T47D (cell line): ENCODE results near the gene IL4R.
A peak's percentile ranks its signal among the peaks of the same experiment; 100 is the strongest.
"Not testable (repeated sequence)": the region's sequence is repeated elsewhere in the genome, so short reads cannot be mapped to it uniquely, and the experiment has no call there.

Experiments used
- DNase-seq, 2 experiments: peaks; one replicate each; pipeline versions ENCODE4 v3.0.0 to v3.0.0-alpha.2; 2011 to 2012; ENCODE audit warnings: low read depth in 1 of 2, low spot score in 1 of 2
- JUND ChIP-seq: IDR thresholded peaks from 2 replicates; pipeline ENCODE4 v1.6.1; 2012; ENCODE audit warnings: low read depth
- in situ Hi-C: cut with HindIII; loops from 2 replicates; pipeline ENCODE4 v1.10.0; 2016; ENCODE audit warnings: low sequenced_read_pairs, low pct_unique_long_range_greater_than_20kb

Gene IL4R

GRCh38 chr16:27313422-27314160 is at the start of gene IL4R:
Gene IL4R (plus strand): TSS chr16:27313974. CDS start chr16:27340204, 26,230 bp downstream.
- in situ Hi-C loops: no loop called here
- peak; percentile 67 to 71 for DNase-seq
- TF ChIP-seq JUND: no peak

GRCh38 chr16:27264151-27264550 is 49.6 kb upstream of the IL4R start:
- DNase-seq: peak in 1 of 2 experiments; percentile 70
- TF ChIP-seq JUND: peak; percentile 49
- in situ Hi-C loops: no loop called here

GRCh38 chr16:27265982-27266381 is 47.8 kb upstream of the IL4R start:
- in situ Hi-C loops: no loop called here
- no peak for DNase-seq
- no peak for TF ChIP-seq JUND

DNA sequence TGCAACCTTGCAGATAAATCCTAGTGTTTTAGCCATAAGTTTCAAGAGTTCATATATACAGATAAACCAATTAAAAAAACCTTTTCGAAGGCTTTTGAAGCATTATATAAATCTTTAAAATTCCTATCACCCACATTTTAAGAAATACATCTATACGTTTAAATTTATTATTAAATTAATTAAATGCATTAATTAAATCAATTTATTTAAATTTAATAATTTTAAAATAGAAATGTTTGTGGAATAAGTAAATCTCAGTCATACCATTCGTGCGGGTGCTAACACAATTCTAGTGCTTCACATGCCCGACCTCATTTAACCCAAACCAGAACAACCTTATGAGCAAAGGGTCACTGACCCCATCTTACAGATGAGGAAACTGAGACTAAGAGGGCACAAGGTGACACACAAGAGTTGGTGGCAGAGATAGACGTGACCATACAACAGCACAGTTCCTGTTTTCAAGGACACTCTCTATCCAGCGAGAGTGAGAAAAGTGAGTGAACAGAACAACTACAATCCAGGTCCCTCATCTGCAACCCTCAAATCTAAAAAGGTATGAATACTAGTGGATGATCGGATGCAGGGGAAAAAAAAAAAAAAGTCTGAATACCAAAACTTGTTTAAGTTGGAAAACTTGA is 46.6 kb upstream of the IL4R start:
- no peak for DNase-seq
- TF ChIP-seq JUND: no peak

DNA sequence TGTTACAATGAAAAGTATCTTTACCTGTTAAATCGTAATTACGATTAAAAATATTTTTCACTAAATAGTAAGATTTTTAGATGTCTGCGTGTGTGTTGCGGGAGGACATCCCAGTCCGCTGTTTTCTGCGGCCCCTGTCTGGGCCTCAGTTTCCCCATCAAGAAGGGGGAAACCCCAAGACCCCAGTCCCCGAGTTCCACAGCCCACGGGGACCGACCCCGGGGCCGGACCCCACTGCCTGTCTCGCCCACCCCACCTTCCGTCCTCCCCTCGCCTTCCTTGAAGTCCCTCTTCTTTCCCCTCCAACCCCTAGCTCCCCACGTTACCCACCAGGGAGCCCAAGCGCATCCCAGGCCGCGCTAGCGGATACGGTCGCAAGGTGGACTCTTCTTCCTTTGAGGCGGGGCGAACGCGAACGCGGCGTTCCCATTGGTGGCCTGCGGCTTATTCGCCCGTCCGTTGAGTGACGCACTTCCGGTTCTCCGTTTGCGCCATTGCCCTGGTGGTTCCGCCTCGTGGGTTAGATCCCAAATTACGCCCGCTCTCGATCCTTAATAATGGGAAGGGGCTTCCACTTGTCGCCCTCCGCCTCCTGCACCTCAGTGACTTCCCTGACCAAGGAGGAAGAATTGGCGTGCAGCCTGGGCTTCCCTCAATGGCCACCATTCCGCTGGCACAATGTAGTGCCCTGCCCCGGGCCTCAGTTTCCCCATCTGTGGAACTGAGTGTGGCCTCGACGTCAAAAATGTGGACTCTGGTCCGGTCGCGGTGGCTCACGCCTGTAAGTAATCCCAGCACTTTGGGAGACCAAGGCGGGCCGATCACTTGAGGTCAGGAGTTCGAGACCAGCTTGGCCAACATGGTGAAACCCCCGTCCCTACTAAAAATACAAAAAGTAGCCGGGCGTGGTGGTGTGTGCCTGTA is 45.1 kb upstream of the IL4R start, which contains the start of gene NSMCE1:
NSMCE1 (minus strand) TSS at position 397 of the 924 bp plus-strand sequence. CDS start 11,202 bp downstream, outside the sequence.
- DNase-seq: peak; percentile 84 to 97
- in situ Hi-C loops: no loop called here
- no peak for TF ChIP-seq JUND

More for the DNA sequence above, 46.6 kb upstream of the IL4R start:
- in situ Hi-C loops: no loop called here

DNA sequence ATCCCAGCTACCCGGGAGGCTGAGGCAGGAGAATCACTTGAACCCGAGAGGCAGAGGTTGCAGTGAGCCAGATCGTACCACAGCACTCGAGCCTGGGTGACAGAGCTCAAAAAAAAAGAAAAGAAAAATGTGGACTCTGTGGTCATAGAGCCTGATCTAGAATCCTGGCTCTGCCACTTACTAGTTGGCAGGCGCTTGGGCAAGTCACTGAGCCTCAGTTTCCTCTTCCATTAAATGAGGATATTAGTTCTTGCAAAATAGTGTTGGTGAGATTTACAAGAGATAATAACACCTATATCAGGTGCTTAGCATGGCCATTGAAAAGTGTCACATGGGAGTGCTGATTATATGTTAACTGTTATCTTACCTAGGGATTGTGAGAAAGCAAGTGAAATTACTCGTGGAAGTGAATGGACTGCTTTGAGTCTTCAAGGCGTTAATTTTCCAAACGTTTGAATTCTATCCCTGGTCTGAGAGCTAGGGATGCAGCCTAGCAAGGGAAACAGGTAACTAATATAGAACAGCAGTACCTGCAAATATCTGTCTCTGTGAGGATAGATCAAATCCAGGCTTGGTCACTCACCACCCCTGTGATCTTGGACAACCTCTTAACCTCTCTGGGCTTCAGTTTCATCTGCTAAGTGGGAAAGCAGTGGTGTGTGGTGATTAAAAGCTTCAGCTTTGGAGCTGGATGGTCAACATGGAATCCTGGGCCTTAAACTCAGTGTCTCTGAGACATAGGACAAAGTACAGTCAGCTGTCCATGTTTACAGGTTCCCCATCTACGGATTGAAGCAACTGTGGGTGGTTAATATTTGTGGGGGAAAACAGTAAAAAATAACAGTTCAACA is 44.2 kb upstream of the IL4R start:
- no peak for TF ChIP-seq JUND
- no peak for DNase-seq
- in situ Hi-C loops: no loop called here

DNA sequence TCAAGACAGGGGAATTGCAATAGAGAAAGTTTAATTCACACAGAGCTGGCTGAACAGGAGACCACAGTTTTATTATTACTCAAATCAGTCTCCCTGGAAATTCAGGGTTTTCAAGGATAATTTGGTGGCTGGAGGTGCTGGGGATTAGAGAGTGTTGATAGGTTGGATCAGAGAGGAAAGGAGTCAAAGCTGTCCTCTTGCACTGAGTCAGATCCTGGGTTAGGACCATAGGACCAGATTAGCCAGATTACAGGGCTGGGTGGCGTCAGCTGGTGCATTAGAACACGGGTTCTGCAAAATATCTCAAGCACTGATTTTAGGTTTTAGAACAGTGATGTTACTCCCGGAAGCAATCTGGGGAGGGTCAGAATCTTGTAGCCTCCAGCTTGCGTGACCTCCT is 43.4 kb upstream of the IL4R start:
- DNase-seq: no peak
- no peak for TF ChIP-seq JUND
- in situ Hi-C loops: no loop called here

GRCh38 chr16:27272076-27272475 is 41.7 kb upstream of the IL4R start:
- in situ Hi-C loops: no loop called here
- TF ChIP-seq JUND: no peak
- no peak for DNase-seq

- in situ Hi-C loops, DNase-seq: not testable (repeated sequence)
Observed at GRCh38 chr16:27272697-27273096, 41.1 kb upstream of the IL4R start.

DNA sequence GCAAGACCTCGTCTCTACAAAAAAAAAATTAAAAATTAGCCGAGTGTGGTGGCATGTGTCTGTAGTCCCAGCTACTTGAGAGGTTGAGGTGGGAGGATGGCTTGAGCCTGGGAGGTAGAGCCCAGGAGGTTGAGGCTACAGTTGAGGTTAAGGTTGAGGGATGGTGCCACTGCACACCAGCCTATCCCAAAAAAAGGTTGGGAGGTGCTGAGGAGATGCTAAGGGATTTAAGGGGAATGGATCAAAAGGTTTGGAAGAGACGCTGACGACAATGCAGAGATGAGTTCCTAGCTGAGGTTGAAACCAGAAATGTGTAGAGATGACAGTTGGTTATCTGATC is 40.5 kb upstream of the IL4R start:
- no peak for DNase-seq
- in situ Hi-C loops: no loop called here
- no peak for TF ChIP-seq JUND

DNA sequence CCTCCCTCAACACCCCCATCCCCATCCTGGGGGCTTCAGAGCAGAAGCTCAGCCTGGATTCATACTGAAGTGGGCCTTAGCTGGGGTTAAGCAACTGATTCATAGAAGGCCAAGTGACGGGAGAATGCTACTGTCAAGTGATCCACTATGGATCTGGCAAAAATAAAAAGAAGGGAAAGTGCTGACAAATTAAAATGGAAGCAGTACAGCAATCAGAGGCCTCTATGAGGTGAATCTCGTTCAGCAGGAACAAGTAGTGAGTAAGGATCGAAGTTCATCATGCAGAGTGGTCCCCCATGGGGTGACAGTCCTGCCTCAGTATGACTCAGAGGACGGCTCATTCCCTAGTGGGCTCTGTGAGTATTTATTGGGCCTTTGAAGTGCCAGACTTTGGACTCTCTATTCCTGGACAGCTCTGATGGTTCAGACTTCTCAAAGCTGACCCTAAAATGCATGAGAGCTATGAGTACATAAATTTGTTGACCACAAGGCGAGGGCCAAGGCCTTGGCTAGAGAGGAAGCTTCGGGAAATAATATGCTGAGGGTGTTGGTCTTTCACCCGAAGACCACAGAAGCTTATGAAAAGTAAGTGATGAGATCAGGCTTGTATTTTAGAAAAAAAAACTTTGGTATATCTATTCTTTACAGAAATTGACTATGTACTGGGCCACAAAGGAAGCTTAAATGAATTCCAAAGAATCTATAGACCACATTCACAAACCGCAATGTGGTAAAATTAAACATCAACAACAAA is 39.9 kb upstream of the IL4R start:
- no peak for TF ChIP-seq JUND
- in situ Hi-C loops: no loop called here
- DNase-seq: no peak

DNA sequence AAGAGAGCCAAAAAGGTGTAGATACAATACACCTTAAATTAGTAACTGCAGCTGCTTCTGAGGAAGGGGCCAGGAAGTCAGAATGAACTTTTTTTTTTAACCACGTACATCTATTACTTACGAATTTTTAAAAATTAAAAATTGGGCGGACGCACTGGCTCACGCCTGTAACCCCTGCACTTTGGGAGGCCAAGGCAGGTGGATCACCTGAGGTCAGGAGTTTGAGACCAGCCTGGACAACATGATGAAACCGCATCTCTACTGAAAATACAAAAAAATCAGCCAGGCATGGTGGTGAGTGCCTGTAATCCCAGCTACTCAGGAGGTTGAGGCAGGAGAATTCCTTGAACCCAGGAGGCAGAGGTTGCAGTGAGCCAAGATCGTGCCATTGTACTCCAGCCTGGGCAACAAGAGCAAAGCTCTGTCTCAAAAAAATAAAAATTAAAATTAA is 39.3 kb upstream of the IL4R start:
- in situ Hi-C loops: not testable (repeated sequence)

More for the DNA sequence above, 39.3 kb upstream of the IL4R start:
- not testable (repeated sequence) for DNase-seq
